Neuronal stem cell (in vitro differentiated cells): ENCODE data around the gene C16orf89.
A peak's percentile ranks its signal among the peaks of the same experiment; 100 is the strongest.

ENCODE experiments used
- DNase-seq: peaks from one replicate; pipeline ENCODE4 v3.0.0-alpha.2; 2013; ENCODE audit warnings: low spot score
- H2AFZ ChIP-seq: one replicate; pipeline ENCODE4 v1.6.1; 2013; ENCODE audit warnings: mild to moderate bottlenecking, low read length, inconsistent platforms
- H2AK5ac ChIP-seq: 2 replicates; pipeline ENCODE4 v1.6.1; 2013; ENCODE audit warnings: low read depth, mild to moderate bottlenecking, inconsistent platforms, low read length, moderate library complexity, mixed read lengths
- H2BK120ac ChIP-seq: 2 replicates; pipeline ENCODE4 v1.6.1; 2013; ENCODE audit warnings: low read depth, mild to moderate bottlenecking, inconsistent platforms, low read length, moderate library complexity, mixed read lengths
- H2BK12ac ChIP-seq: one replicate; pipeline ENCODE4 v1.6.1; 2013; ENCODE audit warnings: low read length, inconsistent platforms
- H2BK15ac ChIP-seq: 2 replicates; pipeline ENCODE4 v1.6.1; 2013; ENCODE audit warnings: mild to moderate bottlenecking, low read length, inconsistent platforms, mixed read lengths
- H2BK5ac ChIP-seq: one replicate; pipeline ENCODE4 v1.6.1; 2013; ENCODE audit warnings: inconsistent platforms, mild to moderate bottlenecking, low read length, moderate library complexity
- H3K14ac ChIP-seq: one replicate; pipeline ENCODE4 v1.6.1; 2013; ENCODE audit warnings: low read length, inconsistent platforms
- H3K18ac ChIP-seq: 2 replicates; pipeline ENCODE4 v1.6.1; 2013; ENCODE audit warnings: low read length, inconsistent platforms
- H3K23ac ChIP-seq: 2 replicates; pipeline ENCODE4 v1.6.1; 2013; ENCODE audit warnings: low read depth, mild to moderate bottlenecking, mixed read lengths, low read length, inconsistent platforms; ENCODE audit not compliant: poor library complexity
- H3K27ac ChIP-seq: replicated peaks from 3 replicates; pipeline ENCODE4 v1.5.1; 2013; ENCODE audit warnings: low read length, inconsistent platforms
- H3K27me3 ChIP-seq, 3 experiments: 2 replicates each; pipeline ENCODE4 v1.6.1; 2013; ENCODE audit warnings: low read length in 3 of 3, mild to moderate bottlenecking in 2 of 3, inconsistent platforms in 1 of 3, low read depth in 1 of 3, mixed read lengths in 1 of 3, moderate library complexity in 1 of 3; ENCODE audit not compliant: control insufficient read depth in 3 of 3, insufficient read depth in 3 of 3
- H3K36me3 ChIP-seq, 2 donors: replicated peaks in 1 of 2; 2 replicates each; pipeline ENCODE4 v1.6.1; 2013; ENCODE audit warnings: low read length in 2 of 2; ENCODE audit not compliant: control insufficient read depth in 2 of 2, insufficient read depth in 2 of 2
- H3K4ac ChIP-seq: 2 replicates; pipeline ENCODE4 v1.6.1; 2013; ENCODE audit warnings: inconsistent platforms, mild to moderate bottlenecking, low read length, moderate library complexity
- H3K4me1 ChIP-seq, 2 donors: 1 replicate in 1 of 2; 2 replicates in 1 of 2; pipeline ENCODE4 v1.6.1; 2013; ENCODE audit warnings: low read length in 2 of 2, low read depth in 1 of 2; ENCODE audit not compliant: control insufficient read depth in 2 of 2, insufficient read depth in 1 of 2
- H3K4me2 ChIP-seq: one replicate; pipeline ENCODE4 v1.6.1; 2013; ENCODE audit warnings: mild to moderate bottlenecking, low read length, inconsistent platforms; ENCODE audit not compliant: insufficient read depth, poor library complexity, severe bottlenecking
- H3K4me3 ChIP-seq, 2 donors: 2 replicates each; pipeline ENCODE4 v1.5.1; 2013; ENCODE audit warnings: low read length in 2 of 2, mild to moderate bottlenecking in 2 of 2, inconsistent platforms in 1 of 2, moderate library complexity in 1 of 2
- H3K79me1 ChIP-seq: one replicate; pipeline ENCODE4 v1.6.1; 2013; ENCODE audit warnings: low read depth, mild to moderate bottlenecking, inconsistent platforms, low read length, moderate library complexity
- H3K9ac ChIP-seq: one replicate; pipeline ENCODE4 v1.6.1; 2013; ENCODE audit warnings: mild to moderate bottlenecking, low read depth, low read length, inconsistent platforms; ENCODE audit not compliant: poor library complexity
- H3K9me3 ChIP-seq, 2 donors: replicated peaks in 1 of 2; 2 replicates each; pipeline versions ENCODE3 to v1.6.1; 2013; ENCODE audit warnings: low read length in 2 of 2, mild to moderate bottlenecking in 2 of 2, inconsistent platforms in 1 of 2, low read depth in 1 of 2, mixed read lengths in 1 of 2, moderate library complexity in 1 of 2; ENCODE audit not compliant: control insufficient read depth in 2 of 2, insufficient read depth in 1 of 2
- H4K8ac ChIP-seq: one replicate; pipeline ENCODE4 v1.6.1; 2013; ENCODE audit warnings: low read depth, mild to moderate bottlenecking, inconsistent platforms, low read length, moderate library complexity
- H4K91ac ChIP-seq: one replicate; pipeline ENCODE4 v1.6.1; 2013; ENCODE audit warnings: low read length, low read depth, mild to moderate bottlenecking, inconsistent platforms; ENCODE audit not compliant: poor library complexity
- WGBS, 2 donors: extraction: QIAGEN DNeasy Blood & Tissue Kit; methylation state at CpG; one replicate each; pipeline ENCODE4 v1.1.7; 2013; ENCODE audit warnings: missing lambda C conversion rate in 2 of 2, mixed read lengths in 1 of 2; ENCODE audit not compliant: insufficient read length in 2 of 2, insufficient replicate concordance in 1 of 2; ENCODE audit errors: extremely low coverage in 2 of 2; 5-methylcytosine and 5-hydroxymethylcytosine counted together

Gene C16orf89

DNA sequence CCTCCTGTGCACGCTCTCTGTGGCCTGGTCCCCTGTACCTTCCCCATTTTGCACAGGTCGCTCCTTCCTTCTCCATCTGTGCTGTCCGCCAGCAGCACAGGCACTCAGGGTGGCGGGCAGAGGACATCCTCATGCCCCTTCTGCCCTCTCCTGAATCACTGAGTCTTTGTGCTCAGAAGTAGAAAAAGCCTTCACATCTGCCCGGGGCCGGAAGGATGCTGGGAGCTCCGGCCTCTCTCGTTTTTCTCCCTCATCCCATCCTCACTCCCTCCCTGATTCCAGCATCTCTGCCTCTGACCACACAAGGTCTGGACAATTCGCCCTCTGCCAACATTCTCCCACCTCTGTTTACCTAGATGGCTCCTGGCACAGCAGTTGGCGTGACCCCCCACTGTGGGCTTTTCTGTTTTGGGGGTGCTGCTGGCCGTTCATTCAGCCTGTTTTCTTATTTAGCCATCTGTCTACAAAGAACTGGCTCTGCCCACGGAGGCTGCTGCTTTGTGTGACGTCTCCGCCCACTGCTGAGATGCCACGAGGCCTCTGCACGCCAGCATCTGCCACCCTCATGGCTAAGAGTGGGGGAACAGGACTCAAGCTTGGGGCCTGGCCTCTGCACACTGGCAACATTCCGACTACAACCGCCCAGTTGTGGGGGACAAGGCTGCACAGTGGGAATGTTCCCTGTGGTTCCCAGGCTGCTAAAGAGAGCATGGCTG lies 70.9 kb downstream of the C16orf89 start:
- peak overlapping the region; percentile 56 for H4K8ac ChIP-seq
- no peak for DNase-seq

More for the DNA sequence above, 70.9 kb downstream of the C16orf89 start:
- Histone ChIP-seq H3K4me3 (no peak overlapping the region), H3K14ac (peak overlapping the region; percentile 56), H2BK15ac (peak overlapping the region; percentile 94), H4K91ac (no peak overlapping the region), H3K36me3 (no peaks in the 10 kb centered on the region), H3K9ac (peak overlapping the region; percentile 44), H2AFZ (peak overlapping the region; percentile 78), H2BK5ac (peak overlapping the region; percentile 53), H3K4me2 (peak overlapping the region; percentile 14), H3K27ac (no peak overlapping the region), H3K4me1 (peaks cover 6 to 8% of the 10 kb centered on the region in 2 donors), H3K9me3 (no peaks in the 10 kb centered on the region), H3K18ac (peak overlapping the region; percentile 90), H2BK12ac (peak overlapping the region; percentile 58), H3K4ac (peak overlapping the region; percentile 76), H3K79me1 (no peaks in the 10 kb centered on the region), H2BK120ac (no peak overlapping the region), H2AK5ac (peak overlapping the region; percentile 83), H3K23ac (no peak overlapping the region), H3K27me3 (peaks cover 0 to 5% (median 0%) of the 10 kb centered on the region in 3 experiments)
- WGBS, 2 donors: no CpG with 5 or more reads among the region's 18 CpGs
